CD4-positive, alpha-beta T cell treated with Interleukin-2 at 100 ng/mL for 4 hours (primary cell): ENCODE measurements around the gene PDPN.

Experiments used
- DNase-seq: peaks from one replicate; pipeline ENCODE4 v3.0.0-alpha.2; 2020; ENCODE audit warnings: low spot score

The PDPN gene

DNA sequence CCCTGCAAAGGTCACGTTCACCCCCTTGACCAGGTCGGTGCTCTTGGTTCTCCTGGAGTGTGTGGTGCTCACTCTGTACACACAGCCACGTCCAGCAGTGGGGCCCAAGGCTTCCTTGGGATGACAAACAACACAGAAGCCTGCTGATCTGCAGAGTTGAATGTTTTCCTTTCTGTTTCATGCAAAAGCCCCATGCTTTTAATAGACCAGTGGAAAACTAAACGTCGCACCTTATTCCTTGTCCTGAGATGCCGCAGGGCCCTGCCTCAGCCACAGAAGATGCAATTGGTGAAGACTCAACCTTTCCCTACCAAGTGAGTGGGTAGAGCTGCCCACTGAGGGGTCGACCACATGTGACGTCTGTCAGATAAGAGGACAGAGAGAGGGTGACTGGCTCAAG, 5.8 kb upstream of the PDPN start:
- DNase-seq: no peak

GRCh38 chr1:13581446-13581845, 2.2 kb upstream of the PDPN start:
- no peak for DNase-seq

GRCh38 chr1:13582713-13583443, 754 bp upstream of the PDPN start:
- no peak for DNase-seq

DNA sequence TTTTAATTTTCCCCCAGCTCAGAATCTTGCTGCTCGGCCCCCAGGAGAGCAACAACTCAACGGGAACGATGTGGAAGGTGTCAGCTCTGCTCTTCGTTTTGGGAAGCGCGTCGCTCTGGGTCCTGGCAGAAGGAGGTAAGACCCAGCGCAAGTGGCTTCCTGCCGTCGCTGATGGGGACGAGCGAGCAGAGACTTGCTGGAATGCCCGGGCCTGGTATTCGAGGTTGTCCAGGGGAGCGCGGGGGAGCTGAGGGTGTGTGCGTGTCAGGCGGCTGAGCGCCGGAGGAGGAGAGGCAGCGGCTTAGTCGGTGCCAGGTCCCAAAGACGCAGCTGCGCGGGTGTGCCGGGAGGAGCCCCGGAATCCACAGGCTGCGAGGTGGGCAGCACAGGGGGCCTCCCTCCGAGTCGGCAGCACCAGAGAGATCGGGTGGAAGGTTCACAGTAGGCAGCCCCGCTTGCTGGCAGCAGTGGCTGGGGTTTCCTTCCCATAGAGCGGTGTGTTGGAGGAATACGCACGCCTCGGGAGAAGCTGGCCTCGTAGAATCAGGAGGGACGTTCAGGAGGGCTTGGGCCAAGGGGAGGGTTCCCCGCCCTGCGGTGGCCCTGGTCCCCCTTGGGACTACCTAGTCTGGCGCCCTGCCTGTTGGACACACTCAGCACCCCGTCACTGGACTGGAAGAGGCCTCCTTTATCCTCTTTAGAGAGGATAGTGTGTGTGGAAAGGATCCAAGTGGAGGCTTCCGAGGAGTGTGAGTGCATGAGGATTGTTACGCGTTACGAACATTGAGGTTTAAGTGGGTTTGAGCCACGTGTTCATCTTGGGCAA, 547 bp downstream of the PDPN start:
- no peak for DNase-seq

DNA sequence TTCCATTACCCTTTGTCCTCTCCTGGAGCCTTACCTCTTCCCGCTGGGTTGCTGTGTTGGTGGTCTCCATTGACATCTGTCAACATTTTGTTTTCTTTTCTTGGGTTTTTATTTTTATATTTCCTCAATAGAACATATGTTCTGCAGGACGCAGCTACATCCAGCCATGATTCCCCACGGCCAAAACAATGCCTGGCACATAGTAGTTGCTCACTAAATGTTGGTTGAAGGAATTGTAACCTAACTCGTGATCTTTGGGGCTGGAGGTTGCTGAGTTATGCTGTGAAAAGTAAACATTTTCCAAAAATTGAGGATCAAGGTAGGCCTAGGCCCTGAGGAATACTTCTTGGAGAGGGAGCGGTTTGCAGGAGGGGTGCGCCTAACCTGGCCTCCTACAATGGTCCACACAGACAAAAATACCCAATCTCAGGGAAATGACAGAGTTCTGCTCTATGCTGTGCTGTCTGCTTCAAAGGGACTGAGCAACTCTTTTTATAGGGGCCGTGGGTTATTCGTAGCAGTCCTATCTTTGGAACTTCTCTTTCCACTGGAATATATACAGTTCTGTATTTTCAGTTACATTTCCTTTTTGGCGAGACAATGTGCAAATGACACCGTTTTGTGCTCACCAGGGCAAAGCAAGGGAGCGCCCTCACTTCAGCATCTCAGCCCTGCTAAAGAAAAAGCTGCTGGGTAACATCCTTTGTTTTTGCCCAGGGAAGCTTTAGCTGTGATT, 1.4 kb downstream of the PDPN start:
- no peak for DNase-seq

DNA sequence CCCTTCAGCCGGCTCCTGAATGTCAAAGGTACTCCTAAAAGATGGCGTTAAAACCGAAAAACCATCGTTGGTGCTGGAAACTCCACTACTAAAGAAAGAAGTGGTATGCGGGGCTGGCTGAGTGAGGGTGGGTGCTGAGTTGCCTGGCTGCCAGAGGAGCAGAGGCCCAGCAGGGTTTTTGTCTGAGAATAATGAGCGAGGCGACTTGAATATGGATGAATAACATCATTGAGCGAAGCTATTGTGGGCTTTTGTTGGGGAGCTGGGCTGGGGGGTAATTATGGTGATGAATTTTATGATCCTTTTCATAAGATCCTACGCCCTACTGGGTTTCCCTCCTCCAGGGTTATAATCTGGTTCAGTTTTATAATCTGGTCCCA, 2.0 kb downstream of the PDPN start:
- DNase-seq: no peak

DNA sequence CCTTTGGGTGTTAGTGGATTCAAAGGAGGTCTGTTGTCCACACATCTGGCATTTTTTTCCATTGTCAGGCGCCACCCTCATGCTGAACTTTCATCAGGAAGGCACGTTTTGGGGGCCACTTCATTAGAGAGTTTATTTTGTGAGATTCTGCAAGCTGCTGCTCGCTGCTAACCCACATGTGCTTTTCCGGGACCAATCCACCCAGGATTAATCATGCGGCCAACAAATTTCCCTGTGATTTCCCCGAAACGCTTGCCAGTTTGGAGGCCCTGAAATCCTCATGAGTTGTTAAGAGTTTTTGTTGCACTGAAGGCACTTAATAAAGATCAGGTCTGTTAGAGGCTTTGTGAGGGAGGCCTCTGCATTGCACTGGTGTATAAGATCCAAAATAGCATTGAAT, 2.4 kb downstream of the PDPN start:
- DNase-seq: no peak

DNA sequence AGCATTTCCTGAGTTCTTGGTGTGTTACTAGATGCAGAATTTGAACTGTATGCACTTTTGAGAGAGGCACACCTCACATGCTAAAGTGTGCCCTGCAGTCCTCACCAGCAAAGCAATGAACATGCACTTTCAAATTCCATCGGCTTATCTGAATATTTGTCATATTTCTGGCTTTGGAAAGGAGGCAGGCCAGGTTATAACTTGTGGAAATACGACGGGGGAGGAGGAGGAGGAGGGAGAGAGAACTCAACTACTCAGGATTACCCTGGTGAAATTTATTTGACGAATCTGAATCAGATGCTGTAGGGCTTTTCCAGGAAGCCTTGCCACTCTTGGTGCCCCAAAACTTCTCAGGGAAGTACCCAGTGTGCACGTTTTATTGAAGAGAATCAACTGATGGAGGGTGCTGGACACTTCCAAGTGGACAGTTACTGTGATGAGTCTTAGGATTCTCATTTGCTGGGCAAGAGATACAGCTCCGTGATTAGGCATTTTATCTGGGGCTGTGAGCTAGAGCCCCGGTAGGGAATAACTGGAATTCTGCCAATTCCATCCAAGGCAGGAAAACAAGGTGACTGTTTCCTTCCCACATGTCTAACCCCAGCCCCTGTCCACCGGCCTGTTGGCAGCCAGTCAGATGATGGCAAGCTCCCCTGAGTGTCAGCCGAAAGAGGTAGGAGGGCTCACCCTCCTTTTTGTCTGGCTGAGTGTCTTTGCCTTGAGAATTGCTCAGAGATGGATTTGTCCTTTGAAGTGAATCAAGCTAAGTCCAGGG, 3.8 kb downstream of the PDPN start:
- DNase-seq: no peak

- DNase-seq: no peak
Observed at GRCh38 chr1:13588946-13589796, 5.5 kb downstream of the PDPN start.

GRCh38 chr1:13590486-13590885, 6.9 kb downstream of the PDPN start:
- DNase-seq: no peak

GRCh38 chr1:13593511-13594131, 10.0 kb downstream of the PDPN start:
- no peak for DNase-seq

GRCh38 chr1:13595411-13595810, 11.8 kb downstream of the PDPN start:
- DNase-seq: no peak

GRCh38 chr1:13597166-13597565, 13.5 kb downstream of the PDPN start:
- no peak for DNase-seq

DNA sequence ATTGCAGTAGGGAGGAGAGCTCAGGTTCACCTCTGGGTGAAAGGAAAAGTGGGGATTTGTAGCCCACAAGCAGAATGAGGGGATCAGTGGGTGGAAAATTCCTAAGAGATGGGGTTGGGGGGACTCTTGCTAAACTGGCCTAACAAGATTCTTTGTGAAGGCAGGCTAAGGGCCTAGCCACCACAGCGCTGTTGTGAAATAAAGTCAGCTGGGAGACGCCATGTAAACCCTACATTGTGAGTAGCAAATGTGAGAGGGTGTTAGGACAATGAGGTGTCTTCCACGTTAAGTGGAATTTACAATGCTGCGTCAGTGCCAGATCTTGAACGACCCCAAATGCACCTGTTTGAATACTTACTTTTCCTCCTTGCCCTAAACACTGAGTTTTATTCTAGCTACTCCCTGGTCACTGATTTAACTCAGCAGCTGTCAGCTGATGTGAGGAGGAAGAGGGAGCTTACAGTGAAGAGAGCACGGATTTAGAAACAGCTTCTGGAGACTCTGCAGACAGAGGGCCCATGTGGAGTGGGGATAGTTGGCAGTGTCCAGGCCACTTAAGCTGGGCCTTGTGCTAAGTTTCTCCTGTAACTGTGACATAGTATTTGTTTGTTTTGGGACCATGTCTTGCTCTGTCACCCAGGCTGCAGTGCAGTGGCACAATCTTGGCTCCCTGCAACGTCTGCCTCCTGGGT, 17.3 kb downstream of the PDPN start:
- no peak for DNase-seq

DNA sequence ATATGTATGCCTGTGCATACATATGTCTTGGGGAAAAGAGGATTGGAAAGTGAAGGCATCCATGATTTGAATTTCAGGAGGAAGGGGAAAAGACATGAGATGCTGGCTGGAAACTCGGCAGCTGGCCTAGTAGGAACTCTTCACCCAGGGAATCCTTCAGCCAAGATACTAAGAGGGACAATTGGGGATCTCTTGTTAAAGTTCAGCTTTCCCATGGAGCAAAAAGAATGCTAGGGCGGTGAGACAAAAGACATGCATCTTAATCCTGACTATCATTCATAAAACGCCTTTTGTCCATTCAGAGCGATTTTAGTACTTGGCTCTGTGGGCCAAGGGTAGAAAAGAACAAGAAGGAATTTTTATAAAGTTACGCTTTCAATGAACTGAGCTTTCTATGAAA, 20.5 kb downstream of the PDPN start:
- DNase-seq: no peak

DNA sequence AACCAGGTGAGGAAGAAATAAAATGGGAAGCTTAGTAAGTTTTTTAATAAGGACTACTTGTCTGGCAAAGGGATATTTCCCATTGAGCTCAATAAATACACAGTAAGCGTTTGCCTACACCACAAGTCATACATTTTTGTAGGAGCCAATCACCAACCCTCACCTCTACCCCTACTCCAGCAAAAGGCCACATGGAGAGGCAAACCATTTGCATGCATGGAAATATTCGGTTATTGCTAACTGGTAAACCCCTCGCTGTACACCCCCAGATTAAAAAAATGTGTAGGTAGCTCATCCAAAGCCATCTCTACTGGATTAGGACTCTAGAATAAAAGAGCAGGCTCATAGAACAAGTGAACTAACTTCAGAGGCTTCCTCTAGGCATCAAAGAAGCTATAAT, 21.1 kb downstream of the PDPN start:
- DNase-seq: no peak

- no peak for DNase-seq
Observed at GRCh38 chr1:13605159-13605558, 21.5 kb downstream of the PDPN start.

DNA sequence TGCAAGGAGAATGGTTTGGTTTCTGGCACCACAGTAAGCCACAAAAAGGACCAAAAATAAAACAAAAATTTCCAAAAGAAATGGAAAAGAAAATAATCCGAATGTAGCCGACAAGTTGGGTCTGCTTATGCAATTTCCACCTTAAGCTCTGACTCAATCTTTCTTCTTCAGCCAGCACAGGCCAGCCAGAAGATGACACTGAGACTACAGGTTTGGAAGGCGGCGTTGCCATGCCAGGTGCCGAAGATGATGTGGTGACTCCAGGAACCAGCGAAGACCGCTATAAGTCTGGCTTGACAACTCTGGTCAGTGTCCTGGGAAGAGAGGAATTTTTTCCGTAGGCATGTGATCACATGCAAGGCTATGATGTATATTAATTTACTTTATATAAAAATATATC, 23.4 kb downstream of the PDPN start:
- DNase-seq: no peak

DNA sequence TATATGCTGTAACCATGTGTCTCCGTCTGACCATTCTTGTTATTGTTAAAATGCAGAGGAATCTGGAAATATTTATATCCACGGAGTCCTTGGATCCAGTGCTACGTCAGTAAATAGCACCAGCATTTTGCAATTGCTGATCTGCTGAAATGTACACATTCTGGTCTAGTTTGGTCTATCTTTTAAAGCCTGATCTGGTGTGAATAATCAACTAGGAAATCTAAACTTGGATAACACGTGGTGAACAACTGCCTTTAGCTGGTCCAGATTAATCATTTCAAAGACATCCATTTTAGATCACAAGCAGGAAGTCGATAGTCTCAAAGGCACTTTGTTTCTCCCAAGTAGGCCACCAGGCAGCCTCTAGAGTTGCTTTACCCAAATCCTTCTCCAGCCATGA, 32.6 kb downstream of the PDPN start:
- DNase-seq: no peak

DNA sequence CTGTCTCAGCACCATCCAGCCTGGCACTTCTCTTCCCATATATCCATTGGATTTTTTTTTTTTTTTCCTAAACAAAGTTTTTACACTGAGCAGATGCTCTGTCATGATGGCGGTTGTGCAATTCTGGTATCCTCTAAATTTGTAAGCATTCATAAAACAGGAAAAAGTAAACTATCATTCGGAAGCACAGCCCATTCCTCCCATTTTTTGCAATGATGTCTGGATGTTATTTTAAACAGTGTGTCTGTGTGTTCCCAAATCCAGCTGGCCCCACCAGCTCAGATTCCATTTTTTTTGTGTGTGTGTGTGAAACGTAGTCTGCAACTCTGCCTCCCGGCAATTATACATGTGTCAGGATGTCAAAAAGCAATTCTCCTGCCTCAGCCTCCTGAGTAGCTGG, 33.5 kb downstream of the PDPN start:
- no peak for DNase-seq
